HCT116 (cell line): Measurements from ENCODE around the gene LRBA.

Experiments used
- CTCF ChIP-seq, 3 experiments: fragments of 200-600 bp in 1 of 3; sonication (generic) in 1 of 3; IDR thresholded peaks in 2 of 3; conservative IDR thresholded peaks in 1 of 3; 2 replicates each; pipeline ENCODE4 v1.5.1; 2012 to 2017; ENCODE audit warnings: low read depth in 2 of 3, low read length in 2 of 3, antibody characterized with exemption in 1 of 3, borderline replicate concordance in 1 of 3, control low read depth in 1 of 3, mild to moderate bottlenecking in 1 of 3, mixed read lengths in 1 of 3, mixed run types in 1 of 3, moderate library complexity in 1 of 3; ENCODE audit not compliant: insufficient read depth in 1 of 3
- EZH2 ChIP-seq: fragments of 200-600 bp; sonication (generic); IDR thresholded peaks from 2 replicates; pipeline ENCODE4 v1.6.1; 2017; ENCODE audit warnings: antibody characterized with exemption, mixed run types
- POLR2A ChIP-seq: IDR thresholded peaks from 2 replicates; pipeline ENCODE4 v1.7.0; 2011; ENCODE audit warnings: borderline replicate concordance; ENCODE audit not compliant: insufficient read depth, insufficient read length; ENCODE audit errors: extremely low read depth

- no peak for TF ChIP-seq EZH2
- no peak for TF ChIP-seq CTCF (IDR thresholded peaks at IDR 0.05 in 2 of 3, conservative IDR thresholded peaks at IDR 0.05 in 1 of 3; ENCODE audit: borderline replicate concordance in 1 of 3, insufficient read depth in 1 of 3, low read depth in 2 of 3, low read length in 2 of 3)
- TF ChIP-seq POLR2A = no peak
Measured at GRCh38 chr4:150683775-150684350, 331.2 kb downstream of the LRBA start.
